IPS-11a (cell line): ENCODE data around the gene SLC26A8.
A peak's percentile ranks its signal among the peaks of the same experiment; 100 is the strongest.
"Not testable (repeated sequence)": the region's sequence is repeated elsewhere in the genome, so short reads cannot be mapped to it uniquely, and the experiment has no call there.

Experiments
- H3K4me3 ChIP-seq: one replicate; pipeline ENCODE4 v1.5.1; 2013; ENCODE audit warnings: low read depth, low read length, control low read depth

The SLC26A8 gene

GRCh38 chr6:36052097-36052496 is 27.7 kb upstream of the SLC26A8 start:
- no peak overlapping the region for H3K4me3 ChIP-seq

- no peak overlapping the region for H3K4me3 ChIP-seq
Measured at GRCh38 chr6:36050947-36051710, 26.7 kb upstream of the SLC26A8 start.

GRCh38 chr6:36050305-36050704 is 25.9 kb upstream of the SLC26A8 start:
- no peak overlapping the region for H3K4me3 ChIP-seq

- H3K4me3 ChIP-seq, result no peak overlapping the region
Measured at GRCh38 chr6:36049582-36049981, 25.1 kb upstream of the SLC26A8 start.

GRCh38 chr6:36042618-36043260 is 18.3 kb upstream of the SLC26A8 start:
- H3K4me3 ChIP-seq, result no peak overlapping the region

- H3K4me3 ChIP-seq, result no peak overlapping the region
Measured at GRCh38 chr6:36040958-36041357, 16.5 kb upstream of the SLC26A8 start.

GRCh38 chr6:36039112-36039511 is 14.7 kb upstream of the SLC26A8 start:
- H3K4me3 ChIP-seq, result no peak overlapping the region

DNA sequence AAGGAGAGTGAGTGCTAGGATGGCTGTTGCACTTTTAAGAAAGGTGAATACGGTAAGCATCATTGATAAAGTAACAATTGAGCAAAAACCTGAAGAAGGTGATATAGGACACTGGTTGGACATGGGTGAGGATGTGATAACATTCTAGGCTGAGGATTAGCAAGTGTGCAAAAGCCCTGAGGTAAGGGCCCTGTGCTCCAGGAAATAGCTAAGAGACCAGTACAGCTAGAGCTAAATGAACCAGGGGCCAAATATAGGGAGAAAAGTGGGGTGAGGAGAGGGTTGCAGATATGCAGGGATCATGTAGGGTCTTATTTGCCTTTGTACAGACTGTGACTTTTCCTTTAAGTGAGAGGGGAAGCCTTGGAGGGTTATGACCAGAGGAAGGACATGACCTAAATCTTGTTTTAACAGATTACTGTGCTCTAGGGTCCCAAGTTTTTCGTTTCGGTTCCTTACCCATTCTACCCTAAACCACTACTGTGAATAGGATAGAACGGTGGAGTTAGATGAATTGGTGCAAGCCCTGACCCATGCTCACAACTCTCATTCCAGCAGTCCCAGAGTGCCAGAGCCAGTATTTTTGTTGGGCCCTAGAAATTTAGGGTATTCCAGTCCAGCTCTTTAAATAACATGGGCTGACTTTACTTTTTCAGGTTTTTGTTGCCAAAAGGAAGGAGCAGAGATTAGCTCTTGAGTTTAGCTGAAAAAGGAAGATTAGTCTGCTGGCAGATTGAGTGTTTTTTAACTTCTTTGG is 13.9 kb upstream of the SLC26A8 start:
- H3K4me3 ChIP-seq, result no peak overlapping the region

DNA sequence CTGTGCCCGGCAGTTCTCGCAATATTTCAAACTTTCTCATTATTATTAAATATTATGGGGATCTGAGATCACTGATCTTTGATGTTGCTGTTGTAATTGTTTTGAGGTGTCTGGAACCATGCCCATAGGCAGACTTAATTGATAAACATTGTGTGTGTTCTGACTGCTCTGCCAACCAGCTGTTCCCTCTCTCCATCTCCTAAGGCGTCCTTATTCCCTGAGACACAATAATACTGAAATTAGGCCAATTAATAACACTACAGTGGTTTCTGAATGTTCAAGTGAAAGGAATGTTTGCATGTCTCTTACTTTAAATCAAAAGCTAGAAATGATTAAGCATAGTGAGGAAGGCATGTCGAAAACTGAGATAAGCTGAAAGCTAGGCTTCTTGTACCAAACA is 10.8 kb upstream of the SLC26A8 start:
- no peak overlapping the region for H3K4me3 ChIP-seq

- H3K4me3 ChIP-seq, result no peak overlapping the region
Measured at GRCh38 chr6:36034441-36034840, 10.0 kb upstream of the SLC26A8 start.

GRCh38 chr6:36033935-36034334 is 9.5 kb upstream of the SLC26A8 start:
- no peak overlapping the region for H3K4me3 ChIP-seq

- not testable (repeated sequence) for H3K4me3 ChIP-seq
Measured at GRCh38 chr6:36033144-36033543, 8.7 kb upstream of the SLC26A8 start.

GRCh38 chr6:36032261-36032660 is 7.8 kb upstream of the SLC26A8 start:
- no peak overlapping the region for H3K4me3 ChIP-seq

GRCh38 chr6:36029464-36029863 is 5.0 kb upstream of the SLC26A8 start:
- no peak overlapping the region for H3K4me3 ChIP-seq

GRCh38 chr6:36028877-36029324 is 4.5 kb upstream of the SLC26A8 start:
- peak overlapping the region; percentile 96 for H3K4me3 ChIP-seq

DNA sequence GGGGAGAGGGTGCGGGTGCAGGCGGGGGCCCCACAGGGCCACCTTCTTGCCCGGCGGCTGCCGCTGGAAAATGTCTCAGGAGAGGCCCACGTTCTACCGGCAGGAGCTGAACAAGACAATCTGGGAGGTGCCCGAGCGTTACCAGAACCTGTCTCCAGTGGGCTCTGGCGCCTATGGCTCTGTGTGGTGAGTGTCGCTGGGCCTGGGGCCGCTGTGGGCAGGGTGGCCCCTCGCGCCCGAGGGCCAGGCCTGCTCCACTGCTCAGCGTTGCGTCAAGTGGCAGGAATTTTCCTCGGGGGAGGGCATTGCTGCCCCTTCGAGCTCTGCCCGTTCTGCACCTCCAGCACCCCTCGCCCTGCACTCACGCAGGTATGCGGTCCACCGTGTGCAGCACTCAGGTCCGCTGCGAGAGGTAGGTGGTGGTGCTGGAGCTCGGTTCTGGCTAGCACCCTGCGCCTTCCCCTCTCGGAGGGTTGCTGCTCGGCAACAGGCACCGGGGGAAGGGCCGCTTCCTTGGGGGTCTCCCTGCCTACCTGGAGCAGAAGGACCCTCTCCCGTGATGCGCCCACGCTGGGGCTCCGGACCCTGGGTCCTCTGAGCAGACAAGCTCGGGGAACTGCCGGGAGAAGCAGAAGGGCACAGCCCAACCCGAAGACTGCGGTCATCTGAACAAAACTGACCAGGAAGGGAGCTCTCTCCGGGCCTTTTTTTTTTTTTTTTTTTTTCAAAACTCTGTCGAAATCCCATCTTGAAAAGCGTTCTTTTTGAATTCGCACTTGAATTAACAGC is 3.8 kb upstream of the SLC26A8 start:
- peak overlapping the region; percentile 96 for H3K4me3 ChIP-seq

GRCh38 chr6:36027501-36028087 is 3.2 kb upstream of the SLC26A8 start, which contains the start of gene MAPK14:
MAPK14 (plus strand) TSS chr6:36027808; CDS start chr6:36028158, 350 bp downstream.
- peak within 1 kb of the TSS; percentile 96 for H3K4me3 ChIP-seq

DNA sequence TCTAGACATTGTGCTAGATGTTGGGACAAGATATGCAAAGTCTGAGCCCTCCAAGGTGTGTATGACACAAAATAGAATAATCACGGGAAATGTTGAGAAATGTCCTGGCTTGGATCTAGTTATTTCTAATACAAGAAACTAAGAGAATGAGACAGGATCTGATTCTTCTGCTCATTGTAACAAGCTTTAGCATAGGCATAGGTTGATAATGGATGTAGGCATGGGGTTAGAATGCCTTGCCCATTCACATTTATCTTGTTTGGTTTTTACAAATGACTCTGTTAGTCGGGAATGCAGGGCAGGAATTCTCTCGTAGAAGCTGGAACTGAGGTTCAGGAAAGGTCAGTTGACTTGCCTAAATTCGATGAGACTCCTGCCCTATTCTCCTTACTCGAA is 1.5 kb upstream of the SLC26A8 start:
- H3K4me3 ChIP-seq, result no peak overlapping the region

DNA sequence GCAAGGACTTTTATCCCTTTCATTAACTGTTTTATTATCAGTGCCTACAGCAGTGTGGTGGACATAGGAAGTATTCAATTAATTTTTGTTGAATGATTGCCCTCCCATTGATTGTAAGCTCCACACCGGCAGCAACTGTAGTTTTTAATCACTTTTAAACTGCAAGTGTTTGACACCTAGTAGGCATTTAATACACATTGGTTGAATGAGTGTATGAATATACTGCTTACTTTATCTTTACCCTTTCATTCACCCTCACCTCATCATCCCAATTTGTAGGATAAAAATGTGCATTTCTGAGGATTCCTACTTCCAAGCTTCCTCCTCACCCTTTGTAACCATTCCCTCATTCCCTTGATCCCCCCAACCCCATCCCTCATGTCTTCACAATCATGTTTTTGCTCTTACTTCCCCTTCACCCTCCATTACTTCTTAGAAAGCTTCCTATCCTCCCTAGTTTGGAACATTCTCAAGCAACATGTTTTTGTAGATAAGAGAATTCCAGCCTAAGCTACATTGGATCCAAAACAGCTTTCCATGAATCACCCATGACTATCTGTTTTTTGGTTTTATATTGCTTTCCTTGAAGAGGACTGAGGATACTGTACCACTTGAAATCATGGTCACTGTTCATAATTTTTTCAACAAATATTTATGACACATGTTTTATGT is 955 bp upstream of the SLC26A8 start:
- no peak overlapping the region for H3K4me3 ChIP-seq

- no peak overlapping the region for H3K4me3 ChIP-seq
Measured at GRCh38 chr6:36020154-36020553, 4.3 kb downstream of the SLC26A8 start.
